HepG2 (cell line): ENCODE results near the gene EIF3A. TPM values are rescaled to one million over a fixed set of nuclear protein-coding genes. Genes with fewer than 3 reads are reported as not detected.

Source experiments
- FOSL2 ChIP-seq: sonication (generic); formaldehyde crosslinking; IDR thresholded peaks from 2 replicates; pipeline ENCODE4 v1.4.0; 2020; ENCODE audit warnings: missing genetic modification reagents
- HMGA1 ChIP-seq: sonication (generic); formaldehyde crosslinking; conservative IDR thresholded peaks from 2 replicates; pipeline ENCODE4 v1.4.0; 2020; ENCODE audit warnings: missing genetic modification reagents
- KLF9 ChIP-seq: IDR thresholded peaks from 2 replicates; pipeline ENCODE4 v1.6.1; 2016; ENCODE audit warnings: low read depth
- PHF21A ChIP-seq: sonication (generic); formaldehyde crosslinking; IDR thresholded peaks from 2 replicates; pipeline ENCODE4 v1.5.0; 2020; ENCODE audit warnings: mild to moderate bottlenecking, missing genetic modification reagents
- PRPF4 ChIP-seq: fragments of 200-400 bp; formaldehyde crosslinking; IDR thresholded peaks from 2 replicates; pipeline ENCODE4 v1.6.1; 2016; ENCODE audit warnings: low read length, low read depth; ENCODE audit not compliant: poor library complexity, severe bottlenecking
- SIN3B ChIP-seq: fragments of 150-350 bp; IDR thresholded peaks from 2 replicates; pipeline ENCODE4 v1.6.1; 2014; ENCODE audit warnings: low read length
- STAT5B ChIP-seq: sonication (generic); formaldehyde crosslinking; IDR thresholded peaks from 2 replicates; pipeline ENCODE4 v1.4.0; 2020; ENCODE audit warnings: missing genetic modification reagents
- TBL1XR1 ChIP-seq: fragments of 150-350 bp; IDR thresholded peaks from 2 replicates; pipeline ENCODE4 v1.6.1; 2014; ENCODE audit warnings: borderline replicate concordance, low read length; ENCODE audit not compliant: partially characterized antibody
- ZFP36 ChIP-seq: fragments of 150-350 bp; IDR thresholded peaks from 2 replicates; pipeline ENCODE4 v1.6.1; 2018; ENCODE audit warnings: borderline replicate concordance, low read length, low read depth; ENCODE audit not compliant: partially characterized antibody
- ZMYM2 ChIP-seq: sonication (generic); formaldehyde crosslinking; IDR thresholded peaks from 2 replicates; pipeline ENCODE4 v1.8.0; 2022; ENCODE audit warnings: mild to moderate bottlenecking, missing genetic modification reagents
- ZNF460 ChIP-seq: sonication (generic); formaldehyde crosslinking; IDR thresholded peaks from 2 replicates; pipeline ENCODE4 v1.5.1; 2020; ENCODE audit warnings: missing genetic modification reagents, mild to moderate bottlenecking, borderline replicate concordance
- ZNF468 ChIP-seq: sonication (generic); formaldehyde crosslinking; IDR thresholded peaks from 2 replicates; pipeline ENCODE4 v1.8.0; 2022; ENCODE audit warnings: mild to moderate bottlenecking, moderate library complexity, missing genetic modification reagents
- polyA plus RNA-seq, 8 experiments: library from polyadenylated mRNA; depleted of rRNA in 3 of 8; stranded (reverse) in 7 of 8; unstranded in 1 of 8; fragments of >200 nt; fragmentation: Illumina TruSeq in 4 of 8; extraction: Trizol in 4 of 8; gene quantifications; 2 replicates each; pipeline versions ENCODE4 v1.2.1 to v1.2.3, GENCODE V29; 2011 to 2016; ENCODE audit warnings: low read depth in 4 of 8, missing spikeins in 1 of 8, mixed read lengths in 1 of 8; ENCODE audit not compliant: insufficient read depth in 1 of 8
- total RNA-seq, 5 experiments: library from RNA; depleted of rRNA; stranded (reverse); fragments of >200 nt; fragmentation: Illumina TruSeq; extraction: Trizol; gene quantifications; 2 replicates each; pipeline ENCODE4 v1.2.3, GENCODE V29; 2016; ENCODE audit warnings: low read depth in 1 of 5
- TF ChIP-seq, protein P1 (sequence below): sonication (generic); formaldehyde crosslinking; IDR thresholded peaks from 2 replicates; pipeline ENCODE4 v1.5.0; 2020; ENCODE audit warnings: mild to moderate bottlenecking, missing genetic modification reagents
- TF ChIP-seq, protein P2 (sequence below): sonication (generic); formaldehyde crosslinking; IDR thresholded peaks from 2 replicates; pipeline ENCODE4 v1.9.0; 2021; ENCODE audit warnings: missing genetic modification reagents, borderline replicate concordance
- TF ChIP-seq, protein P3 (sequence below): sonication (generic); formaldehyde crosslinking; conservative IDR thresholded peaks from 2 replicates; pipeline ENCODE4 v1.4.0; 2020; ENCODE audit warnings: missing genetic modification reagents
- TF ChIP-seq, protein P4 (sequence below): sonication (generic); formaldehyde crosslinking; IDR thresholded peaks from 2 replicates; pipeline ENCODE4 v1.9.0; 2022; ENCODE audit warnings: missing genetic modification reagents, mild to moderate bottlenecking, borderline replicate concordance
- TF ChIP-seq, protein P5 (sequence below): IDR thresholded peaks from 2 replicates; pipeline ENCODE4 v1.6.1; 2012; ENCODE audit warnings: low read depth, low read length, improper control_type of control experiment
- TF ChIP-seq, protein P6 (sequence below): IDR thresholded peaks from 2 replicates; pipeline ENCODE4 v1.6.1; 2012; ENCODE audit warnings: inconsistent platforms

Gene EIF3A
- total and polyA plus RNA-seq, 2 of the 13 experiments (the other 11 are each of a cell fraction or from before 2014, with no cell fraction given), result 25.6 to 117 TPM

DNA sequence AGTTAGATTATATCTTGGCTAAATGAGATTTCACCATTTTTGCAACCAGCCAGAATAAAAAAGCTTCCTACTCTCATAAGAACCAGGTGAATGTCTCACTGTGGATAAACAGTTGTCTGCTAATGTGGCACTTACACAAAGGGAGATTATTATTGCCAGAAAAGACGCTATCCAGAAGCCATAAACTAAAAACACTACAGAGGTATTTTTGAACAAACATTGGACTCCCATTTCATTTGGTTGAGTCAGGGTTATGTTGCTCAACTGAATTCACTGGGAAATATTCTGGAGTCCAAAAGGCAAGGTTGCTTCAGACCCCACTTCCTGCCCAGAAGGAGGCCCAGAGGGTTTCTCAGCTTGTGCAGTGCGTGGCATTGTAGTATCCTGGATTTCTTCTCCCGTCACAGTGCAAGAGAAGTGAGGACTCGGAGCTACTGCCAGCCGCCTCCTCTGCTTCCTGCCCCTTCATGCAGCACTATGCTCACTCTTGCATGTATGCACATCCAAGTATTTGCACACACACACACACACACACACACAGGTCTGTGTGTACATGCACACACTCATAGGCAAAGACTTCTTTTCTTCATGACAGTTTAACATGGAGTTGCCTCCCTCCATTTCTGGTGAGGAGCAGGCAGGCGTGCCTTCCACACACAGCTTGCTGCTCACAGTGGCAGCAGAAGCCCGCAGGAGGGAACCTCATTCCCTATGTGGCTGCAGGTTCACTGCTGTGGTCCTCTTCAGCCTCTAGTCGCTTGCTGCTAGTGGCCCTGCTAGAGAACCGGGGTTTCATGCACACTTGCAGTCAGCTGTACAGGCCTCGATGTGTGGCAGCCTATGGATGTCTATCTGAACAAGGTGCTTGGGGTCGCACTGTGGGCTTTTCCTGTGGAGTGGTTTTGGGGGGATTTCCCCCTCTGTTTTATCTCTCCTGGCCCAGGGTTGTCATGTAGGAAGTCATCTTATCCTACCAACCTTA, 33.4 kb upstream of the EIF3A start (continued):
- TF ChIP-seq, protein P1, sequence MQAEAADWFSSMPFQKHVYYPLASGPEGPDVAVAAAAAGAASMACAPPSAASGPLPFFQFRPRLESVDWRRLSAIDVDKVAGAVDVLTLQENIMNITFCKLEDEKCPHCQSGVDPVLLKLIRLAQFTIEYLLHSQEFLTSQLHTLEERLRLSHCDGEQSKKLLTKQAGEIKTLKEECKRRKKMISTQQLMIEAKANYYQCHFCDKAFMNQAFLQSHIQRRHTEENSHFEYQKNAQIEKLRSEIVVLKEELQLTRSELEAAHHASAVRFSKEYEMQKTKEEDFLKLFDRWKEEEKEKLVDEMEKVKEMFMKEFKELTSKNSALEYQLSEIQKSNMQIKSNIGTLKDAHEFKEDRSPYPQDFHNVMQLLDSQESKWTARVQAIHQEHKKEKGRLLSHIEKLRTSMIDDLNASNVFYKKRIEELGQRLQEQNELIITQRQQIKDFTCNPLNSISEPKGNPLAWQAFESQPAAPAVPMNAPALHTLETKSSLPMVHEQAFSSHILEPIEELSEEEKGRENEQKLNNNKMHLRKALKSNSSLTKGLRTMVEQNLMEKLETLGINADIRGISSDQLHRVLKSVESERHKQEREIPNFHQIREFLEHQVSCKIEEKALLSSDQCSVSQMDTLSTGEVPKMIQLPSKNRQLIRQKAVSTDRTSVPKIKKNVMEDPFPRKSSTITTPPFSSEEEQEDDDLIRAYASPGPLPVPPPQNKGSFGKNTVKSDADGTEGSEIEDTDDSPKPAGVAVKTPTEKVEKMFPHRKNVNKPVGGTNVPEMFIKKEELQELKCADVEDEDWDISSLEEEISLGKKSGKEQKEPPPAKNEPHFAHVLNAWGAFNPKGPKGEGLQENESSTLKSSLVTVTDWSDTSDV, result no peak
- peak; percentile 63 for TF ChIP-seq ZMYM2
- no peak; the same call in 1 of the 2 replicates for TF ChIP-seq ZNF460 (CRISPR knock-in tag)
- TF ChIP-seq, protein P2, sequence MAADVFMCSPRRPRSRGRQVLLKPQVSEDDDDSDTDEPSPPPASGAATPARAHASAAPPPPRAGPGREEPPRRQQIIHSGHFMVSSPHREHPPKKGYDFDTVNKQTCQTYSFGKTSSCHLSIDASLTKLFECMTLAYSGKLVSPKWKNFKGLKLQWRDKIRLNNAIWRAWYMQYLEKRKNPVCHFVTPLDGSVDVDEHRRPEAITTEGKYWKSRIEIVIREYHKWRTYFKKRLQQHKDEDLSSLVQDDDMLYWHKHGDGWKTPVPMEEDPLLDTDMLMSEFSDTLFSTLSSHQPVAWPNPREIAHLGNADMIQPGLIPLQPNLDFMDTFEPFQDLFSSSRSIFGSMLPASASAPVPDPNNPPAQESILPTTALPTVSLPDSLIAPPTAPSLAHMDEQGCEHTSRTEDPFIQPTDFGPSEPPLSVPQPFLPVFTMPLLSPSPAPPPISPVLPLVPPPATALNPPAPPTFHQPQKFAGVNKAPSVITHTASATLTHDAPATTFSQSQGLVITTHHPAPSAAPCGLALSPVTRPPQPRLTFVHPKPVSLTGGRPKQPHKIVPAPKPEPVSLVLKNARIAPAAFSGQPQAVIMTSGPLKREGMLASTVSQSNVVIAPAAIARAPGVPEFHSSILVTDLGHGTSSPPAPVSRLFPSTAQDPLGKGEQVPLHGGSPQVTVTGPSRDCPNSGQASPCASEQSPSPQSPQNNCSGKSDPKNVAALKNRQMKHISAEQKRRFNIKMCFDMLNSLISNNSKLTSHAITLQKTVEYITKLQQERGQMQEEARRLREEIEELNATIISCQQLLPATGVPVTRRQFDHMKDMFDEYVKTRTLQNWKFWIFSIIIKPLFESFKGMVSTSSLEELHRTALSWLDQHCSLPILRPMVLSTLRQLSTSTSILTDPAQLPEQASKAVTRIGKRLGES, result no peak
- TF ChIP-seq ZNF468 (CRISPR knock-in tag), result no peak
- no peak for TF ChIP-seq SIN3B
- peak; percentile 98 for TF ChIP-seq FOSL2
- TF ChIP-seq, protein P3, sequence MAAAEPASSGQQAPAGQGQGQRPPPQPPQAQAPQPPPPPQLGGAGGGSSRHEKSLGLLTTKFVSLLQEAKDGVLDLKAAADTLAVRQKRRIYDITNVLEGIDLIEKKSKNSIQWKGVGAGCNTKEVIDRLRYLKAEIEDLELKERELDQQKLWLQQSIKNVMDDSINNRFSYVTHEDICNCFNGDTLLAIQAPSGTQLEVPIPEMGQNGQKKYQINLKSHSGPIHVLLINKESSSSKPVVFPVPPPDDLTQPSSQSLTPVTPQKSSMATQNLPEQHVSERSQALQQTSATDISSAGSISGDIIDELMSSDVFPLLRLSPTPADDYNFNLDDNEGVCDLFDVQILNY (CRISPR knock-in tag), result no peak
- TF ChIP-seq STAT5B (CRISPR knock-in tag), result no peak
- TF ChIP-seq, protein P4, sequence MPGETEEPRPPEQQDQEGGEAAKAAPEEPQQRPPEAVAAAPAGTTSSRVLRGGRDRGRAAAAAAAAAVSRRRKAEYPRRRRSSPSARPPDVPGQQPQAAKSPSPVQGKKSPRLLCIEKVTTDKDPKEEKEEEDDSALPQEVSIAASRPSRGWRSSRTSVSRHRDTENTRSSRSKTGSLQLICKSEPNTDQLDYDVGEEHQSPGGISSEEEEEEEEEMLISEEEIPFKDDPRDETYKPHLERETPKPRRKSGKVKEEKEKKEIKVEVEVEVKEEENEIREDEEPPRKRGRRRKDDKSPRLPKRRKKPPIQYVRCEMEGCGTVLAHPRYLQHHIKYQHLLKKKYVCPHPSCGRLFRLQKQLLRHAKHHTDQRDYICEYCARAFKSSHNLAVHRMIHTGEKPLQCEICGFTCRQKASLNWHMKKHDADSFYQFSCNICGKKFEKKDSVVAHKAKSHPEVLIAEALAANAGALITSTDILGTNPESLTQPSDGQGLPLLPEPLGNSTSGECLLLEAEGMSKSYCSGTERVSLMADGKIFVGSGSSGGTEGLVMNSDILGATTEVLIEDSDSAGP, result peak; percentile 62; the same call in 1 of the 2 replicates
- TF ChIP-seq ZFP36, result no peak
- TF ChIP-seq PRPF4, result no peak
- no peak for TF ChIP-seq HMGA1 (CRISPR knock-in tag)
- TF ChIP-seq KLF9, result no peak
- TF ChIP-seq PHF21A (CRISPR knock-in tag), result peak; percentile 89
- TF ChIP-seq, protein P5, sequence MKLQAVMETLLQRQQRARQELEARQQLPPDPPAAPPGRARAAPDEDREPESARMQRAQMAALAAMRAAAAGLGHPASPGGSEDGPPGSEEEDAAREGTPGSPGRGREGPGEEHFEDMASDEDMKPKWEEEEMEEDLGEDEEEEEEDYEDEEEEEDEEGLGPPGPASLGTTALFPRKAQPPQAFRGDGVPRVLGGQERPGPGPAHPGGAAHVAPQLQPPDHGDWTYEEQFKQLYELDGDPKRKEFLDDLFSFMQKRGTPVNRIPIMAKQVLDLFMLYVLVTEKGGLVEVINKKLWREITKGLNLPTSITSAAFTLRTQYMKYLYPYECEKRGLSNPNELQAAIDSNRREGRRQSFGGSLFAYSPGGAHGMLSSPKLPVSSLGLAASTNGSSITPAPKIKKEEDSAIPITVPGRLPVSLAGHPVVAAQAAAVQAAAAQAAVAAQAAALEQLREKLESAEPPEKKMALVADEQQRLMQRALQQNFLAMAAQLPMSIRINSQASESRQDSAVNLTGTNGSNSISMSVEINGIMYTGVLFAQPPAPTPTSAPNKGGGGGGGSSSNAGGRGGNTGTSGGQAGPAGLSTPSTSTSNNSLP, result peak; percentile 67; the same call in 1 of the 2 replicates
- TF ChIP-seq, protein P6, sequence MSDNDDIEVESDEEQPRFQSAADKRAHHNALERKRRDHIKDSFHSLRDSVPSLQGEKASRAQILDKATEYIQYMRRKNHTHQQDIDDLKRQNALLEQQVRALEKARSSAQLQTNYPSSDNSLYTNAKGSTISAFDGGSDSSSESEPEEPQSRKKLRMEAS, result peak; percentile 67
- TF ChIP-seq TBL1XR1, result peak; percentile 68
